Measurements from ENCODE around the gene SNRPN.
"Not testable (repeated sequence)": the region's sequence is repeated elsewhere in the genome, so short reads cannot be mapped to it uniquely, and the experiment has no call there.

Gene SNRPN

GRCh38 chr15:24962880-24963279, 8.1 kb downstream of the SNRPN start:
- Histone ChIP-seq H3K9ac (ENCODE audit: low read length in 5 of 5) (no peak overlapping the region), H3K36me3 (ENCODE audit: control insufficient read depth in 5 of 5, insufficient read depth in 5 of 5, low read length in 5 of 5) (peaks cover 12 to 24% (median 17%) of the 10 kb centered on the region in 5 donors), H3K27me3 (ENCODE audit: control insufficient read depth in 5 of 5, insufficient read depth in 4 of 5, low read length in 5 of 5) (no peaks in the 10 kb centered on the region), H3K9me3 (ENCODE audit: control insufficient read depth in 5 of 5, low read length in 5 of 5) (peaks cover 0 to 3% (median 2%) of the 10 kb centered on the region in 5 donors), H3K4me3 (ENCODE audit: low read depth in 1 of 5, low read length in 5 of 5) (no peak overlapping the region), H3K27ac (ENCODE audit: low read depth, low read length) (no peak overlapping the region), H3K4me1 (ENCODE audit: control insufficient read depth in 5 of 5, insufficient read depth in 5 of 5, low read length in 5 of 5) (no peaks in the 10 kb centered on the region)

- H3K36me3 ChIP-seq (ENCODE audit: control insufficient read depth in 5 of 5, insufficient read depth in 5 of 5, low read length in 5 of 5) = peaks cover 14 to 35% (median 27%) of the 10 kb centered on the region in 5 donors
These were observed 11.7 kb downstream of the SNRPN start for GRCh38 chr15:24966364-24967103.

GRCh38 chr15:24971052-24971451, 16.3 kb downstream of the SNRPN start:
- no peaks in the 10 kb centered on the region for H3K4me1 ChIP-seq (ENCODE audit: control insufficient read depth in 5 of 5, insufficient read depth in 5 of 5, low read length in 5 of 5)
- no peaks in the 10 kb centered on the region for H3K27me3 ChIP-seq (ENCODE audit: control insufficient read depth in 5 of 5, insufficient read depth in 4 of 5, low read length in 5 of 5)
- H3K36me3 ChIP-seq (ENCODE audit: control insufficient read depth in 5 of 5, insufficient read depth in 5 of 5, low read length in 5 of 5) = peaks cover 27 to 40% (median 31%) of the 10 kb centered on the region in 5 donors
- peaks cover 0 to 11% (median 5%) of the 10 kb centered on the region in 5 donors for H3K9me3 ChIP-seq (ENCODE audit: control insufficient read depth in 5 of 5, low read length in 5 of 5)
- no peak overlapping the region for H3K4me3 ChIP-seq (ENCODE audit: low read depth in 1 of 5, low read length in 5 of 5)
- no peak overlapping the region for H3K27ac ChIP-seq (ENCODE audit: low read depth, low read length)
- H3K9ac ChIP-seq (ENCODE audit: low read length in 5 of 5) = no peak overlapping the region

More at GRCh38 chr15:24966364-24967103, 11.7 kb downstream of the SNRPN start:
- Histone ChIP-seq H3K9me3 (ENCODE audit: control insufficient read depth in 5 of 5, low read length in 5 of 5) (peaks cover 0 to 3% (median 3%) of the 10 kb centered on the region in 5 donors), H3K4me3 (ENCODE audit: low read depth in 1 of 5, low read length in 5 of 5) (no peak overlapping the region), H3K4me1 (ENCODE audit: control insufficient read depth in 5 of 5, insufficient read depth in 5 of 5, low read length in 5 of 5) (no peaks in the 10 kb centered on the region), H3K9ac (ENCODE audit: low read length in 5 of 5) (no peak overlapping the region), H3K27me3 (ENCODE audit: control insufficient read depth in 5 of 5, insufficient read depth in 4 of 5, low read length in 5 of 5) (no peaks in the 10 kb centered on the region), H3K27ac (ENCODE audit: low read depth, low read length) (no peak overlapping the region)

GRCh38 chr15:24971772-24972171, 17.0 kb downstream of the SNRPN start:
- H3K4me3 ChIP-seq (ENCODE audit: low read depth in 1 of 5, low read length in 5 of 5) = no peak overlapping the region
- H3K4me1 ChIP-seq (ENCODE audit: control insufficient read depth in 5 of 5, insufficient read depth in 5 of 5, low read length in 5 of 5) = no peaks in the 10 kb centered on the region
- no peak overlapping the region for H3K9ac ChIP-seq (ENCODE audit: low read length in 5 of 5)
- H3K27ac ChIP-seq (ENCODE audit: low read depth, low read length) = no peak overlapping the region
- no peaks in the 10 kb centered on the region for H3K27me3 ChIP-seq (ENCODE audit: control insufficient read depth in 5 of 5, insufficient read depth in 4 of 5, low read length in 5 of 5)
- peaks cover 29 to 42% (median 31%) of the 10 kb centered on the region in 5 donors for H3K36me3 ChIP-seq (ENCODE audit: control insufficient read depth in 5 of 5, insufficient read depth in 5 of 5, low read length in 5 of 5)
- peaks cover 0 to 11% (median 3%) of the 10 kb centered on the region in 5 donors for H3K9me3 ChIP-seq (ENCODE audit: control insufficient read depth in 5 of 5, low read length in 5 of 5)

GRCh38 chr15:24972707-24973106, 17.9 kb downstream of the SNRPN start:
- not testable (repeated sequence) for H3K27ac ChIP-seq (ENCODE audit: low read depth, low read length); H3K27me3 ChIP-seq (ENCODE audit: control insufficient read depth in 5 of 5, insufficient read depth in 4 of 5, low read length in 5 of 5); H3K9ac ChIP-seq (ENCODE audit: low read length in 5 of 5); H3K4me1 ChIP-seq (ENCODE audit: control insufficient read depth in 5 of 5, insufficient read depth in 5 of 5, low read length in 5 of 5); H3K4me3 ChIP-seq (ENCODE audit: low read depth in 1 of 5, low read length in 5 of 5)
- Histone ChIP-seq H3K9me3 (ENCODE audit: control insufficient read depth in 5 of 5, low read length in 5 of 5) (peaks cover 0 to 11% (median 5%) of the 10 kb centered on the region in 5 donors), H3K36me3 (ENCODE audit: control insufficient read depth in 5 of 5, insufficient read depth in 5 of 5, low read length in 5 of 5) (peaks cover 35 to 40% (median 35%) of the 10 kb centered on the region in 5 donors)

- Histone ChIP-seq H3K36me3 (ENCODE audit: control insufficient read depth in 5 of 5, insufficient read depth in 5 of 5, low read length in 5 of 5) (peaks cover 50 to 63% (median 56%) of the 10 kb centered on the region in 5 donors), H3K27ac (ENCODE audit: low read depth, low read length) (no peak overlapping the region), H3K9ac (ENCODE audit: low read length in 5 of 5) (no peak overlapping the region), H3K9me3 (ENCODE audit: control insufficient read depth in 5 of 5, low read length in 5 of 5) (peaks cover 0 to 14% (median 9%) of the 10 kb centered on the region in 5 donors), H3K27me3 (ENCODE audit: control insufficient read depth in 5 of 5, insufficient read depth in 4 of 5, low read length in 5 of 5) (no peaks in the 10 kb centered on the region), H3K4me3 (ENCODE audit: low read depth in 1 of 5, low read length in 5 of 5) (no peak overlapping the region), H3K4me1 (ENCODE audit: control insufficient read depth in 5 of 5, insufficient read depth in 5 of 5, low read length in 5 of 5) (no peaks in the 10 kb centered on the region)
These were observed 22.1 kb downstream of the SNRPN start for GRCh38 chr15:24976932-24977331.

- H3K36me3 ChIP-seq (ENCODE audit: control insufficient read depth in 5 of 5, insufficient read depth in 5 of 5, low read length in 5 of 5) = peaks cover 57 to 70% (median 62%) of the 10 kb centered on the region in 5 donors
- H3K4me1 ChIP-seq (ENCODE audit: control insufficient read depth in 5 of 5, insufficient read depth in 5 of 5, low read length in 5 of 5) = no peaks in the 10 kb centered on the region
- H3K9me3 ChIP-seq (ENCODE audit: control insufficient read depth in 5 of 5, low read length in 5 of 5) = peaks cover 1 to 14% (median 8%) of the 10 kb centered on the region in 5 donors
These were observed 22.9 kb downstream of the SNRPN start for GRCh38 chr15:24977686-24978085.

GRCh38 chr15:24985224-24985623, 30.4 kb downstream of the SNRPN start:
- no peaks in the 10 kb centered on the region for H3K4me1 ChIP-seq (ENCODE audit: control insufficient read depth in 5 of 5, insufficient read depth in 5 of 5, low read length in 5 of 5)
- peaks cover 25 to 47% (median 43%) of the 10 kb centered on the region in 5 donors for H3K36me3 ChIP-seq (ENCODE audit: control insufficient read depth in 5 of 5, insufficient read depth in 5 of 5, low read length in 5 of 5)
- no peak overlapping the region for H3K27ac ChIP-seq (ENCODE audit: low read depth, low read length)
- no peak overlapping the region for H3K9ac ChIP-seq (ENCODE audit: low read length in 5 of 5)
- H3K27me3 ChIP-seq (ENCODE audit: control insufficient read depth in 5 of 5, insufficient read depth in 4 of 5, low read length in 5 of 5) = no peaks in the 10 kb centered on the region
- H3K4me3 ChIP-seq (ENCODE audit: low read depth in 1 of 5, low read length in 5 of 5) = no peak overlapping the region
- peaks cover 15 to 51% (median 19%) of the 10 kb centered on the region in 5 donors for H3K9me3 ChIP-seq (ENCODE audit: control insufficient read depth in 5 of 5, low read length in 5 of 5)

More at GRCh38 chr15:24977686-24978085, 22.9 kb downstream of the SNRPN start:
- Histone ChIP-seq H3K9ac (ENCODE audit: low read length in 5 of 5) (no peak overlapping the region), H3K4me3 (ENCODE audit: low read depth in 1 of 5, low read length in 5 of 5) (no peak overlapping the region), H3K27me3 (ENCODE audit: control insufficient read depth in 5 of 5, insufficient read depth in 4 of 5, low read length in 5 of 5) (no peaks in the 10 kb centered on the region), H3K27ac (ENCODE audit: low read depth, low read length) (no peak overlapping the region)

- Histone ChIP-seq H3K9ac (ENCODE audit: low read length in 5 of 5) (no peak overlapping the region), H3K27me3 (ENCODE audit: control insufficient read depth in 5 of 5, insufficient read depth in 4 of 5, low read length in 5 of 5) (no peaks in the 10 kb centered on the region), H3K27ac (ENCODE audit: low read depth, low read length) (no peak overlapping the region), H3K4me1 (ENCODE audit: control insufficient read depth in 5 of 5, insufficient read depth in 5 of 5, low read length in 5 of 5) (no peaks in the 10 kb centered on the region), H3K9me3 (ENCODE audit: control insufficient read depth in 5 of 5, low read length in 5 of 5) (peaks cover 15 to 52% (median 16%) of the 10 kb centered on the region in 5 donors), H3K4me3 (ENCODE audit: low read depth in 1 of 5, low read length in 5 of 5) (no peak overlapping the region), H3K36me3 (ENCODE audit: control insufficient read depth in 5 of 5, insufficient read depth in 5 of 5, low read length in 5 of 5) (peaks cover 23 to 43% (median 35%) of the 10 kb centered on the region in 5 donors)
These were observed 31.9 kb downstream of the SNRPN start for GRCh38 chr15:24986653-24987052.

- Histone ChIP-seq H3K9me3 (ENCODE audit: control insufficient read depth in 5 of 5, low read length in 5 of 5) (peaks cover 14 to 69% (median 43%) of the 10 kb centered on the region in 5 donors), H3K9ac (ENCODE audit: low read length in 5 of 5) (no peak overlapping the region), H3K27me3 (ENCODE audit: control insufficient read depth in 5 of 5, insufficient read depth in 4 of 5, low read length in 5 of 5) (no peaks in the 10 kb centered on the region), H3K4me1 (ENCODE audit: control insufficient read depth in 5 of 5, insufficient read depth in 5 of 5, low read length in 5 of 5) (no peaks in the 10 kb centered on the region), H3K27ac (ENCODE audit: low read depth, low read length) (no peak overlapping the region), H3K36me3 (ENCODE audit: control insufficient read depth in 5 of 5, insufficient read depth in 5 of 5, low read length in 5 of 5) (peaks cover 3 to 31% (median 17%) of the 10 kb centered on the region in 5 donors), H3K4me3 (ENCODE audit: low read depth in 1 of 5, low read length in 5 of 5) (no peak overlapping the region)
These were observed 64.6 kb downstream of the SNRPN start for GRCh38 chr15:25019434-25019833.
